Muscle layer of duodenum (tissue), 2 donors: ENCODE data around the gene ASPRV1.

ENCODE experiments used
- H3K27ac ChIP-seq: one replicate; pipeline ENCODE4 v1.7.0; 2013; ENCODE audit warnings: mild to moderate bottlenecking, low read length
- H3K27me3 ChIP-seq: one replicate; pipeline ENCODE4 v1.7.0; 2013; ENCODE audit warnings: low read depth, mild to moderate bottlenecking, control low read depth, low read length
- H3K36me3 ChIP-seq, 2 donors: one replicate each; pipeline ENCODE4 v1.7.0; 2013; ENCODE audit warnings: low read length in 2 of 2, control low read depth in 1 of 2, mild to moderate bottlenecking in 1 of 2; ENCODE audit not compliant: insufficient read depth in 2 of 2, control insufficient read depth in 1 of 2
- H3K4me1 ChIP-seq, 2 donors: one replicate each; pipeline ENCODE4 v1.7.0; 2013; ENCODE audit warnings: low read length in 2 of 2, mild to moderate bottlenecking in 2 of 2, control low read depth in 1 of 2, moderate library complexity in 1 of 2; ENCODE audit not compliant: insufficient read depth in 2 of 2, control insufficient read depth in 1 of 2
- H3K4me3 ChIP-seq, 2 donors: one replicate each; pipeline ENCODE4 v1.7.0; 2013; ENCODE audit warnings: low read length in 2 of 2, low read depth in 1 of 2, mild to moderate bottlenecking in 1 of 2
- H3K9me3 ChIP-seq, 2 donors: one replicate each; pipeline ENCODE4 v1.7.0; 2013; ENCODE audit warnings: low read length in 2 of 2, control low read depth in 1 of 2, mild to moderate bottlenecking in 1 of 2; ENCODE audit not compliant: control insufficient read depth in 1 of 2
- donor health status: healthy.

ASPRV1 gene

GRCh38 chr2:69933254-69933828, 28.1 kb downstream of the ASPRV1 start:
- peaks cover 28 to 38% of the 10 kb centered on the region in 2 donors for H3K36me3 ChIP-seq
- H3K27me3 ChIP-seq, result no peaks in the 10 kb centered on the region
- H3K27ac ChIP-seq, result peak overlapping the region; percentile 50
- H3K9me3 ChIP-seq, result no peaks in the 10 kb centered on the region
- H3K4me3 ChIP-seq, result no peak overlapping the region
- peaks cover 6 to 12% of the 10 kb centered on the region in 2 donors for H3K4me1 ChIP-seq

DNA sequence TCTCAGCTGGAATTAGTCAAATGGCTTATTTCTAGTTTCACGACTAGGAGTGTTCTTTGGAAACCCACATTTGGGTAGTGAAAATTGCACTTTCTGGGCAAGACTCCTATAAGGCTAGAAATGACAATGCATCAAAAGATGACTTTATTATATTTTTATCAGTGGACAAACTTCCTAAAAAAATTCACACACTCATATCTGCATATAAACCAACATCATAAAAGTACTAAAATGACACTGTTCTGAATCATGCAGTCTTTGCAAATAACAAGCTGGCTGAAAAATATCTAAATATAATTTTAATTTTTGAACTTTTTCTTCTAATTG, 28.9 kb downstream of the ASPRV1 start:
- no peak overlapping the region for H3K4me3 ChIP-seq
- peaks cover 6 to 12% of the 10 kb centered on the region in 2 donors for H3K4me1 ChIP-seq
- H3K27me3 ChIP-seq, result no peaks in the 10 kb centered on the region
- H3K27ac ChIP-seq, result no peak overlapping the region
- H3K36me3 ChIP-seq, result peaks cover 28 to 31% of the 10 kb centered on the region in 2 donors
- H3K9me3 ChIP-seq, result no peaks in the 10 kb centered on the region

DNA sequence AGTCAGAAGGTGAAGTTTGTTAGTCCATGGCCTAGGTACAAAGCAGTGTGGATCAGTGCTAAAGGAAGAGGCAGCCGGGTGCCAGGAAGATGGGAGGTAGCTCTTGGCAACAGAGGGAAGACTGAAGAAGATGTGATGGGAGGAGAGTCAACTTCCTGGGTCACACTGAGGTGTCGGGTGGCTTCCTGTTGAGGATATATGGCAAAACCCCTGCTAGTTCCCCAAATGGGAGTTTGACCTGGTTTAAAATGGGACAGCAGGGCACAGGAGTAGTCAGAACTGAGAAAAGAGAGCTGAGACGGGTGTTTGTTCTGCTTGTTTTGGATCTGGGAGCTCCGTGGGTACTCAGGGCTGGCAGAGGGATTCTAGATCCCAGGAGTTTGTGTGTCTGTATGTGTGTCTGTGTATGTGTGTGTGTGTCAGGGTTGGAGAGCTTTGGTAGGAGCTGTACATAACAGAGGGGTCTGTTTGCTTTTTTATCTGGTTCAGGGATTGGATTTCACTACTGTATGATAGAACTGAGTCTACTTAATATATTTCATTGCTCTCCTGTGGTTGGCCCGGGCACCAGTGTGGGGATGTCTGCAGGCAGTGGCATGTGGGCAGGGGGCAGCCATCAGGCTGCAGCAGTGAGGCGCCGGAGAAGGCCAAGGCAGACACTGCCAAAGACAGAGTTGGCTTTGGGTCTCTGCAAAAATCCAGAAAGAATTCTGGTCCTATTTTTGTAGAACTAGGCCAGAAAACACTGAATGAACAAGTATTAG, 29.4 kb downstream of the ASPRV1 start:
- Histone ChIP-seq H3K4me1 (peaks cover 6 to 12% of the 10 kb centered on the region in 2 donors), H3K27ac (no peak overlapping the region), H3K27me3 (no peaks in the 10 kb centered on the region), H3K36me3 (peaks cover 24 to 25% of the 10 kb centered on the region in 2 donors), H3K4me3 (no peak overlapping the region), H3K9me3 (no peaks in the 10 kb centered on the region)

DNA sequence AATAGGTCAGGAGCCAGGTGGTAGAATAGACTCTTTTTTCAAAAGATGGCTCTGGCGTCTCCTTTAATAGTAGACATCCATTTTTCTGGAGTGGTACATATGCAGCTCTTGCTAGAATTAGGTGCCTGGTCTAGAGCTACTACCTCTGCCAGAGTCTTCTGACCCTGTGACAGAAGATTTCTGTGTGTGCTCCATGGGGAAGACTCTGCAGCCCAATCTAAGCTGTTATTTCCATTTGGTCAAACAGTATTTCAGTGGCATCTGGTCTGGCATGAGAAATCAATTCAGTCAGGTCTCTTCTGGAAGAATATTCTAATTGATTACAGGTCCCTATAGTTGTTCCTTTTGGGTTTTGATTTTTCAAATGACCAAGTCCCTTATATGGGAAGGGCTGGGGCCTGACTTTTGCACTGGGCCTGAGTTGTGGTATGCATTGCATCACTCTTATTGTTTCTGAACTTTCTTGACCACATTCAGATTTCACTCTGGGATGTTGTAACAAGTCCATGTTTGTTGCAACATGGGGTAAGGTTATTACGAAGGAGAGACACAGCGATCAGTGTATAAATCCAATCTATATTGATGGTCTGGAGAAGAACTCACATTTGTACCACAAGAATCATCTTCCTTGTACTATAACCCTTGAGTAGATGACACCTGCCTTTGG, 34.4 kb downstream of the ASPRV1 start:
- H3K27ac ChIP-seq, result no peak overlapping the region
- no peaks in the 10 kb centered on the region for H3K9me3 ChIP-seq
- H3K4me3 ChIP-seq, result no peak overlapping the region
- no peaks in the 10 kb centered on the region for H3K27me3 ChIP-seq
- H3K36me3 ChIP-seq, result peaks cover 6 to 27% of the 10 kb centered on the region in 2 donors
- peaks cover 0 to under 1% of the 10 kb centered on the region in 2 donors for H3K4me1 ChIP-seq

DNA sequence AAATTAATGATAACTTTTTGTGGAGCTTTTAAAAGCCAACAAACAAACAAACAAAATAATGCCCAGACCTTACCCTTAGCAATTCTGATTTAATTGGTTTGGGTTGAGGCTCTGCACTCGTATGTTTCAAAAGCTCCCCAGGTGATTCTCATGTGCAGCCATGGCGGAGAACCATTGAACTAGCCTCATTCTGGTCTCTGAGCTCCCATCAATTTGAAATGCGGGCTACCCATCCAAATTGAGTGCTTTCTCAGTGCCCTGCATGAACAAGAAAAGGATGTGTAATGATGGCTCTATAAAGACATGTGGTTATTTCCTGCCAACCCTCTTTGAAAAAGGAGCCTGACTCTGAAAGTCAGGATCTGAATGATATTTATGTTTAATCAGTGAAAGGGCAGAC, 38.3 kb downstream of the ASPRV1 start:
- H3K27me3 ChIP-seq, result no peaks in the 10 kb centered on the region
- peaks cover 22 to 29% of the 10 kb centered on the region in 2 donors for H3K36me3 ChIP-seq
- no peak overlapping the region for H3K27ac ChIP-seq
- no peaks in the 10 kb centered on the region for H3K9me3 ChIP-seq
- H3K4me1 ChIP-seq, result no peaks in the 10 kb centered on the region
- H3K4me3 ChIP-seq, result no peak overlapping the region

DNA sequence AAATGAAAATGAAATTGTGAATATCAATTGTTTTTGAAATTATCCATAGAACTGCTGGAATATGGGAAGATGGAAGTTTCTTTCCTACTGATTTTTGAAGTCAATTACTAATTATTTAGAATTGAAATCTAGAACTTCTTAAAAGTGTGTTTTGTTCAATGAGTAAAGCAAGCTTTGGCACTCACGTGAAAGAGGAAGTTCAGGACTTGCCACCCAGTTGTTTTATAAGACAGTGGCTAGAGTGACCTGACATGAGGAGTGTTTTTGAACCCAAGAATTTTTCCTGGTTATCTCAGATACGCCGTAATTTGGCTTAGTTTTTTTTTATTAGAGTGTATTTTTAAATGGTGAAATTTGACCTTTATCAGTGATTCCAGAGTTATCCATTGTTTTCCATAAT, 43.0 kb downstream of the ASPRV1 start:
- Histone ChIP-seq H3K36me3 (peaks cover 23% of the 10 kb centered on the region in 2 donors), H3K27ac (peak overlapping the region; percentile 89)

DNA sequence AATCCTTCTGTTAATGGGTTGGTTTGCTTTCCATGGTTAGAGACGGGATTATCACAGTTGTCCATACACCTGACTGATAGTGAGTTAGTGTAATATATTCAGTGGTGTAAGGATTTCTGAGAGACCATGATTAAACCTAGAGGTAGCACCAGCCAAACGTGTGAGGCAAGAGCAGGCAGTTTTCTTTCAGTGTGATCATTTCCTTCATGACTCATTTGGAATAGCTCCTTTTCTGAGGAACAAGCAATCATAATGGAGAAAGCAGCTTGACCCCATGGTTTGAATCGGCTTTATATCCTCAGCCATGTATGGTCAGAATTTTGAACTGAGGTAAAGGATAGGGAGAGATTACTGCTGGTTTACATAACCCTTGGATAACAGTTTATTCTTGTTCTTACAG, 43.6 kb downstream of the ASPRV1 start:
- H3K4me3 ChIP-seq, result peak overlapping the region; percentile 74 to 94
- no peaks in the 10 kb centered on the region for H3K27me3 ChIP-seq
- peaks cover 0 to 18% of the 10 kb centered on the region in 2 donors for H3K4me1 ChIP-seq
- H3K36me3 ChIP-seq, result peaks cover 18 to 23% of the 10 kb centered on the region in 2 donors
- H3K27ac ChIP-seq, result peak overlapping the region; percentile 89
- H3K9me3 ChIP-seq, result no peaks in the 10 kb centered on the region

More for the DNA sequence above, 43.0 kb downstream of the ASPRV1 start:
- peak overlapping the region in 1 of 2 donors; percentile 94 for H3K4me3 ChIP-seq
- H3K9me3 ChIP-seq, result no peaks in the 10 kb centered on the region
- no peaks in the 10 kb centered on the region for H3K27me3 ChIP-seq
- H3K4me1 ChIP-seq, result peaks cover 0 to 18% of the 10 kb centered on the region in 2 donors

DNA sequence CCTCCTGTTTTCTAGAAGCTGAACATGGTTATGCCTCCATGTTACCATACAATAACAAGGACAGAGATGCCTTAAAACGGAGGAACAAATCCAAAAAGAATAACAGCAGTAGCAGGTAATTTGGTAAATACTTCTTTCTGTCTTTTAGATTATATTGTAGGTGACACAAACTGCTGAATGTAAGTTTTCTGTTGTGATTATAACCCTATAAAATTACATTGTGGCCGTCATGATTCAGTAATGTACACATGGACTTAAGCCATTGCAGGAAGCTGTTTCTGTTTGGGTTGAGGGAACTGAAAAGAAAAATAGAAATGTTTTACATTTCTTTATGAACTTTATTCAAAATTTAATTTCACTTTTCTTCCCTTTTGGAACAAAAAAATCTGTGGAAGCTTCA, 45.3 kb downstream of the ASPRV1 start:
- peaks cover 6 to 15% of the 10 kb centered on the region in 2 donors for H3K36me3 ChIP-seq
- peaks cover 0 to 18% of the 10 kb centered on the region in 2 donors for H3K4me1 ChIP-seq
- H3K9me3 ChIP-seq, result no peaks in the 10 kb centered on the region
- H3K27ac ChIP-seq, result peak overlapping the region; percentile 89
- peak overlapping the region; percentile 74 to 94 for H3K4me3 ChIP-seq
- H3K27me3 ChIP-seq, result no peaks in the 10 kb centered on the region

- no peaks in the 10 kb centered on the region for H3K27me3 ChIP-seq
- peaks cover 0 to 18% of the 10 kb centered on the region in 2 donors for H3K4me1 ChIP-seq
- peak within 1 kb of the TSS; percentile 96 for H3K27ac ChIP-seq
- peak within 1 kb of the TSS; percentile 74 to 94 for H3K4me3 ChIP-seq
- H3K36me3 ChIP-seq, result peaks cover 4 to 14% of the 10 kb centered on the region in 2 donors
- H3K9me3 ChIP-seq, result no peaks in the 10 kb centered on the region
Measured at GRCh38 chr2:69914950-69915945, 46.2 kb downstream of the ASPRV1 start, which contains the start of gene MXD1. Gene MXD1, plus strand, starts transcription at chr2:69915109. Its CDS starts 222 bp downstream, at chr2:69915331.

DNA sequence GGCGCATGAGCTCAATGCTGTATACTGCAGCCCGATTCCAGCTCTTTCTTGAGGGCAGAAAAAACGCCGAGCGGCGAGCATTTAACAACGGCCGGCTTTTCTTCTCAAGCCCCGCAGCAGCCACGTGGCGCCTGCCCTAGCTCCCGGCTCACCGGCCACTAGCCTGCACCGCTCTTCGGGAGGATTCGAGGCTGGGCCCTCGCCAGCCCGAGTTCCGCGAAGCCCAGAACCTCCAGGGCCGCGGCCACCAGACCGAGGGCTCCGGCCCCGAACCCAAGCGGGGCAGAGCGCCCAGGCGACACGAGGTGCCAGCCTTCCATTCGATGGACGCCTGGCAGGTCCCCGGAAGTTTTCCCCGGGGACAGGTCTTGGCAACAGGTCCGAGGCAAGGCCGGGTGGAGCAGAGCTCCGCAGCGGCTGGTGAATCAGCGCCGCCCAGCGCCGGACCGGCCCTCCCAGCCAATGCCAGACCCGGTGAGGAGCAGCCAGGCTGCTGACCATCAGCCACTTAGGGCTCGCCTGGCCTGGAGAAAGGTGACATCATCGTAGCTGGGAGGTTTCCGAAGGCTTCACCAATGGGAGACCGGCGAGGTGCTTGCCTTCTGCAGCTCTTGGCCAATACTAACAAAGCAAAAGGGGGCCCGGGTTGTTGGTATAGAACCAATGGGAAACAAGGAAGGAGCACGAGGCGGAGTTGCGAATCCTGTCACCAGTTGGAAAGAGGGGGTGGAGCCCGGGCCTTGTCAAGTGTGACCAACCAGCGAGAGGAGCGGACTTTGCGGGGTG, 47.1 kb downstream of the ASPRV1 start:
- H3K27ac ChIP-seq, result peak overlapping the region; percentile 96
- peaks cover 2 to 14% of the 10 kb centered on the region in 2 donors for H3K36me3 ChIP-seq
- peaks cover 0 to 18% of the 10 kb centered on the region in 2 donors for H3K4me1 ChIP-seq
- H3K9me3 ChIP-seq, result no peaks in the 10 kb centered on the region
- H3K27me3 ChIP-seq, result no peaks in the 10 kb centered on the region
- H3K4me3 ChIP-seq, result peak overlapping the region; percentile 66 to 94
